ENCODE data around the gene EML6. TPM values are rescaled to one million over a fixed set of nuclear protein-coding genes. Genes with fewer than 3 reads are reported as not detected.
A peak's percentile ranks its signal among the peaks of the same experiment; 100 is the strongest.

Gene EML6
- total RNA-seq, 1 experiment from 2014 or later, result 0.34 TPM

GRCh38 chr2:54908591-54908990 is 185.1 kb downstream of the EML6 start:
- no peak for DNase-seq (ENCODE audit: low read depth)

- DNase-seq (ENCODE audit: low read depth), result no peak
These were observed 185.5 kb downstream of the EML6 start for GRCh38 chr2:54909001-54909400.

- no peak for DNase-seq (ENCODE audit: low read depth)
These were observed 188.8 kb downstream of the EML6 start for GRCh38 chr2:54912305-54912704.

- no peak for DNase-seq (ENCODE audit: low read depth)
These were observed 189.4 kb downstream of the EML6 start for GRCh38 chr2:54912893-54913292.

GRCh38 chr2:54914637-54915036 is 191.2 kb downstream of the EML6 start:
- DNase-seq (ENCODE audit: low read depth), result no peak

GRCh38 chr2:54915101-54915500 is 191.6 kb downstream of the EML6 start:
- no peak for DNase-seq (ENCODE audit: low read depth)

GRCh38 chr2:54916637-54917036 is 193.2 kb downstream of the EML6 start:
- DNase-seq (ENCODE audit: low read depth), result no peak

GRCh38 chr2:54918647-54919280 is 195.3 kb downstream of the EML6 start:
- no peak for DNase-seq (ENCODE audit: low read depth)

- no peak for DNase-seq (ENCODE audit: low read depth)
These were observed 197.2 kb downstream of the EML6 start for GRCh38 chr2:54920660-54921059.

- DNase-seq (ENCODE audit: low read depth), result peak; percentile 47
These were observed 200.7 kb downstream of the EML6 start for GRCh38 chr2:54924121-54924520.

GRCh38 chr2:54925022-54925421 is 201.6 kb downstream of the EML6 start:
- DNase-seq (ENCODE audit: low read depth), result no peak

- DNase-seq (ENCODE audit: low read depth), result peak; percentile 41
These were observed 203.8 kb downstream of the EML6 start for GRCh38 chr2:54927085-54927750.

GRCh38 chr2:54927751-54928615 is 204.5 kb downstream of the EML6 start:
- DNase-seq (ENCODE audit: low read depth), result no peak

GRCh38 chr2:54928719-54929118 is 205.3 kb downstream of the EML6 start:
- no peak for DNase-seq (ENCODE audit: low read depth)

- no peak for DNase-seq (ENCODE audit: low read depth)
These were observed 208.0 kb downstream of the EML6 start for GRCh38 chr2:54931473-54931872.

- no peak for DNase-seq (ENCODE audit: low read depth)
These were observed 211.9 kb downstream of the EML6 start for GRCh38 chr2:54935389-54935788.

GRCh38 chr2:54936766-54937165 is 213.3 kb downstream of the EML6 start:
- DNase-seq (ENCODE audit: low read depth), result no peak

- DNase-seq (ENCODE audit: low read depth), result no peak
These were observed 216.1 kb downstream of the EML6 start for GRCh38 chr2:54939446-54940118.

GRCh38 chr2:54940723-54941122 is 217.3 kb downstream of the EML6 start:
- no peak for DNase-seq (ENCODE audit: low read depth)

- no peak for DNase-seq (ENCODE audit: low read depth)
These were observed 218.0 kb downstream of the EML6 start for GRCh38 chr2:54941248-54941984.

GRCh38 chr2:54942373-54942772 is 218.9 kb downstream of the EML6 start:
- no peak for DNase-seq (ENCODE audit: low read depth)
